SK-N-SH (cell line): Measurements from ENCODE around the gene NAA20.

Experiments used
- CTCF ChIP-seq: fragments of 200-600 bp; sonication (generic); IDR thresholded peaks from 2 replicates; pipeline ENCODE4 v1.6.1; 2017; ENCODE audit warnings: antibody characterized with exemption, mild to moderate bottlenecking, moderate library complexity
- EP300 ChIP-seq, 2 experiments: IDR thresholded peaks; 2 replicates each; pipeline versions ENCODE4 v1.4.0 to v1.6.1; 2012; ENCODE audit warnings: borderline replicate concordance in 1 of 2, low read depth in 1 of 2, low read length in 1 of 2
- EZH2phosphoT487 ChIP-seq: fragments of 200-600 bp; sonication (generic); IDR thresholded peaks from 2 replicates; pipeline ENCODE4 v1.6.1; 2017; ENCODE audit warnings: low read depth, mixed run types, mild to moderate bottlenecking, antibody characterized with exemption, moderate library complexity, borderline replicate concordance
- FOXJ3 ChIP-seq: sonication (generic); formaldehyde crosslinking; IDR thresholded peaks from 2 replicates; pipeline ENCODE4 v1.5.1; 2020; ENCODE audit warnings: mild to moderate bottlenecking, missing genetic modification reagents
- GABPA ChIP-seq: IDR thresholded peaks from 2 replicates; pipeline ENCODE4 v1.4.0; 2012; ENCODE audit warnings: low read depth, mild to moderate bottlenecking
- NFIC ChIP-seq: IDR thresholded peaks from 2 replicates; pipeline ENCODE4 v1.4.0; 2012; ENCODE audit warnings: borderline replicate concordance
- POLR2AphosphoS5 ChIP-seq: IDR thresholded peaks from 2 replicates; pipeline ENCODE4 v1.6.1; 2012; ENCODE audit warnings: low read depth, low read length
- RCOR1 ChIP-seq: fragments of 150-350 bp; IDR thresholded peaks from 2 replicates; pipeline ENCODE4 v1.6.1; 2017; ENCODE audit warnings: antibody characterized with exemption, low read length
- RFX5 ChIP-seq: IDR thresholded peaks from 2 replicates; pipeline ENCODE4 v1.6.1; 2012; ENCODE audit warnings: mild to moderate bottlenecking, improper control_type of control experiment, low read length
- RXRA ChIP-seq: IDR thresholded peaks from 2 replicates; pipeline ENCODE4 v1.4.0; 2012; ENCODE audit warnings: low read depth, mild to moderate bottlenecking, borderline replicate concordance
- TF ChIP-seq, protein P1 (sequence below): IDR thresholded peaks from 2 replicates; pipeline ENCODE4 v1.6.1; 2012; ENCODE audit warnings: mild to moderate bottlenecking, low read depth, low read length, moderate library complexity

- no peak for TF ChIP-seq CTCF
- no peak for TF ChIP-seq POLR2AphosphoS5
- no peak for TF ChIP-seq RCOR1
- no peak for TF ChIP-seq EZH2phosphoT487
- no peak for TF ChIP-seq EP300 (IDR thresholded peaks at IDR 0.05; ENCODE audit: borderline replicate concordance in 1 of 2, low read depth in 1 of 2, low read length in 1 of 2)
- TF ChIP-seq FOXJ3 (CRISPR knock-in tag), result no peak
- no peak for TF ChIP-seq NFIC
- TF ChIP-seq GABPA, result no peak
- TF ChIP-seq, protein P1, sequence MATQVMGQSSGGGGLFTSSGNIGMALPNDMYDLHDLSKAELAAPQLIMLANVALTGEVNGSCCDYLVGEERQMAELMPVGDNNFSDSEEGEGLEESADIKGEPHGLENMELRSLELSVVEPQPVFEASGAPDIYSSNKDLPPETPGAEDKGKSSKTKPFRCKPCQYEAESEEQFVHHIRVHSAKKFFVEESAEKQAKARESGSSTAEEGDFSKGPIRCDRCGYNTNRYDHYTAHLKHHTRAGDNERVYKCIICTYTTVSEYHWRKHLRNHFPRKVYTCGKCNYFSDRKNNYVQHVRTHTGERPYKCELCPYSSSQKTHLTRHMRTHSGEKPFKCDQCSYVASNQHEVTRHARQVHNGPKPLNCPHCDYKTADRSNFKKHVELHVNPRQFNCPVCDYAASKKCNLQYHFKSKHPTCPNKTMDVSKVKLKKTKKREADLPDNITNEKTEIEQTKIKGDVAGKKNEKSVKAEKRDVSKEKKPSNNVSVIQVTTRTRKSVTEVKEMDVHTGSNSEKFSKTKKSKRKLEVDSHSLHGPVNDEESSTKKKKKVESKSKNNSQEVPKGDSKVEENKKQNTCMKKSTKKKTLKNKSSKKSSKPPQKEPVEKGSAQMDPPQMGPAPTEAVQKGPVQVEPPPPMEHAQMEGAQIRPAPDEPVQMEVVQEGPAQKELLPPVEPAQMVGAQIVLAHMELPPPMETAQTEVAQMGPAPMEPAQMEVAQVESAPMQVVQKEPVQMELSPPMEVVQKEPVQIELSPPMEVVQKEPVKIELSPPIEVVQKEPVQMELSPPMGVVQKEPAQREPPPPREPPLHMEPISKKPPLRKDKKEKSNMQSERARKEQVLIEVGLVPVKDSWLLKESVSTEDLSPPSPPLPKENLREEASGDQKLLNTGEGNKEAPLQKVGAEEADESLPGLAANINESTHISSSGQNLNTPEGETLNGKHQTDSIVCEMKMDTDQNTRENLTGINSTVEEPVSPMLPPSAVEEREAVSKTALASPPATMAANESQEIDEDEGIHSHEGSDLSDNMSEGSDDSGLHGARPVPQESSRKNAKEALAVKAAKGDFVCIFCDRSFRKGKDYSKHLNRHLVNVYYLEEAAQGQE, result no peak
- no peak for TF ChIP-seq RFX5
- TF ChIP-seq RXRA, result no peak
These were observed 13.9 kb upstream of the NAA20 start for GRCh38 chr20:20003031-20003954.
